Calu3 (cell line): ENCODE results near the gene SND1. TPM values are rescaled to one million over a fixed set of nuclear protein-coding genes. Genes with fewer than 3 reads are reported as not detected.

Experiments used
- BruUV-seq: library from RNA; stranded (reverse); fragments of 400-500 nt; replicated peaks from 2 replicates; lab custom pipeline; 2021; lab: Mats Ljungman, UMichigan
- CTCF ChIA-PET: fragments of 300-600 bp; sonication (Branson Sonifier 250); formaldehyde crosslinking; loops from one replicate; lab custom pipeline; 2022; ENCODE audit warnings: antibody characterized with exemption; lab: Charles Lee
- DNase-seq: peaks from one replicate; pipeline ENCODE4 v3.0.0; 2022
- H3K27ac Mint-ChIP-seq: one replicate; pipeline ENCODE4 v1.8.0; 2022; ENCODE audit warnings: mixed read lengths; ENCODE audit not compliant: unreplicated experiment
- H3K27me3 Mint-ChIP-seq: one replicate; pipeline ENCODE4 v1.8.0; 2022; ENCODE audit warnings: mixed read lengths; ENCODE audit not compliant: unreplicated experiment
- H3K36me3 Mint-ChIP-seq: one replicate; pipeline ENCODE4 v1.8.0; 2022; ENCODE audit warnings: mild to moderate bottlenecking, moderate library complexity, mixed read lengths; ENCODE audit not compliant: insufficient read depth, unreplicated experiment
- H3K4me1 Mint-ChIP-seq: one replicate; pipeline ENCODE4 v1.8.0; 2022; ENCODE audit warnings: mild to moderate bottlenecking, low read depth, mixed read lengths; ENCODE audit not compliant: unreplicated experiment
- H3K4me3 Mint-ChIP-seq: one replicate; pipeline ENCODE4 v1.8.0; 2022; ENCODE audit warnings: mild to moderate bottlenecking, low read depth, moderate library complexity, mixed read lengths; ENCODE audit not compliant: unreplicated experiment
- H3K9me3 Mint-ChIP-seq: one replicate; pipeline ENCODE4 v1.8.0; 2022; ENCODE audit warnings: low read depth, mixed read lengths; ENCODE audit not compliant: unreplicated experiment
- intact Hi-C: fragments of 100-400 bp; cut with micrococcal nuclease; formaldehyde crosslinking; loops from one replicate; pipeline ENCODE4 v1.10.0; 2022; ENCODE audit not compliant: unreplicated experiment
- total RNA-seq: library from RNA; stranded (reverse); gene quantifications from 2 replicates; pipeline ENCODE4 v1.2.3, GENCODE V29; 2022
- TF ChIP-seq, protein P1 (sequence below): fragments of 200-600 bp; IDR thresholded peaks from one replicate; pipeline ENCODE4 v1.8.0; 2022; ENCODE audit warnings: antibody characterized with exemption; ENCODE audit not compliant: unreplicated experiment

Gene SND1
- total RNA-seq, 1 experiment from 2014 or later = 205 TPM

DNA sequence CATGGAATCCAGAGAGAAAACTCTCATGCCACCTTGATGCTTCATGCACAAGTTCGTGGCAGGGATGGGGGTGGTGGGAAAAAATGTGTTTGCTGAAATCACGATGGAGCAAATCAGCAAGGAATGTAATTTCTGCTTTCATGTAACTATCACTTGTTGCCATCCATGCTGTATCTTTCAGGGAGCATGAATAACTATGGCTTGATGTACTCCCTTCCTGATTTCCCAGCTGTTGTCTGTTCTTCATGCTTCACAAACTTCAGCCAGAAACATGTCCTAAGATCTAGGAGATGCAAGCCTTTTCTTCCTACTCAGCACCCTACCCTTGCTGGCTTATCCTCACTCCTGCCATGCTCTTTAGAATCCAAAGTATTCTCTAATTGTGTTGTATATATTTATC is 315.3 kb downstream of the SND1 start:
- TF ChIP-seq, protein P1, sequence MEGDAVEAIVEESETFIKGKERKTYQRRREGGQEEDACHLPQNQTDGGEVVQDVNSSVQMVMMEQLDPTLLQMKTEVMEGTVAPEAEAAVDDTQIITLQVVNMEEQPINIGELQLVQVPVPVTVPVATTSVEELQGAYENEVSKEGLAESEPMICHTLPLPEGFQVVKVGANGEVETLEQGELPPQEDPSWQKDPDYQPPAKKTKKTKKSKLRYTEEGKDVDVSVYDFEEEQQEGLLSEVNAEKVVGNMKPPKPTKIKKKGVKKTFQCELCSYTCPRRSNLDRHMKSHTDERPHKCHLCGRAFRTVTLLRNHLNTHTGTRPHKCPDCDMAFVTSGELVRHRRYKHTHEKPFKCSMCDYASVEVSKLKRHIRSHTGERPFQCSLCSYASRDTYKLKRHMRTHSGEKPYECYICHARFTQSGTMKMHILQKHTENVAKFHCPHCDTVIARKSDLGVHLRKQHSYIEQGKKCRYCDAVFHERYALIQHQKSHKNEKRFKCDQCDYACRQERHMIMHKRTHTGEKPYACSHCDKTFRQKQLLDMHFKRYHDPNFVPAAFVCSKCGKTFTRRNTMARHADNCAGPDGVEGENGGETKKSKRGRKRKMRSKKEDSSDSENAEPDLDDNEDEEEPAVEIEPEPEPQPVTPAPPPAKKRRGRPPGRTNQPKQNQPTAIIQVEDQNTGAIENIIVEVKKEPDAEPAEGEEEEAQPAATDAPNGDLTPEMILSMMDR = no peak
- Mint-ChIP-seq H3K27ac (no peak overlapping the region), H3K36me3 (no peaks in the 10 kb centered on the region), H3K27me3 (no peaks in the 10 kb centered on the region), H3K4me3 (no peak overlapping the region), H3K4me1 (no peaks in the 10 kb centered on the region), H3K9me3 (no peaks in the 10 kb centered on the region)
- intact Hi-C loops = no loop called here
- CTCF ChIA-PET = no interaction called here
- no peak for DNase-seq
- no TSS peak for BruUV-seq

DNA sequence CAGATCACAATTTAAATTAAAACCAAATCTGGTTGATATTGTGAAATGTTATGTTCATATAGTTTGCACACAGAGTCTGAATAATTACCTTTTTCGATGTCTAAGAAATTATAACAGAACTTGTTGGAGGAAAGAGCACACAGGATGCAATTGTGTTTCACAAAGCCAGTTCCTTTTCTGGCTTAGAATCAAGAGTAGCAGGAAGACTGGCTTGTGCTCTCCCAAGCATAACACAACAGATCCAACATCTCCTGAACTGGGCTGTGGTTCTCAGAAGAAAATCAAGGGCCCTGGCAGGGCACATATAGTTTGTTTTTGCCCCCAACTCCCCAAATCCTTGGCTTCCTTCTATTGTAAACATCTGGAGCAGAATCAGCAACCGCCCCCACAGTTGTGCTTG is 316.6 kb downstream of the SND1 start:
- CTCF ChIA-PET = no interaction called here
- Mint-ChIP-seq H3K9me3 (no peaks in the 10 kb centered on the region), H3K4me1 (no peaks in the 10 kb centered on the region), H3K27me3 (no peaks in the 10 kb centered on the region), H3K36me3 (no peaks in the 10 kb centered on the region), H3K4me3 (no peak overlapping the region), H3K27ac (no peak overlapping the region)
- intact Hi-C loops = no loop called here
- DNase-seq = no peak
- TF ChIP-seq, protein P1 = no peak
- no TSS peak for BruUV-seq

DNA sequence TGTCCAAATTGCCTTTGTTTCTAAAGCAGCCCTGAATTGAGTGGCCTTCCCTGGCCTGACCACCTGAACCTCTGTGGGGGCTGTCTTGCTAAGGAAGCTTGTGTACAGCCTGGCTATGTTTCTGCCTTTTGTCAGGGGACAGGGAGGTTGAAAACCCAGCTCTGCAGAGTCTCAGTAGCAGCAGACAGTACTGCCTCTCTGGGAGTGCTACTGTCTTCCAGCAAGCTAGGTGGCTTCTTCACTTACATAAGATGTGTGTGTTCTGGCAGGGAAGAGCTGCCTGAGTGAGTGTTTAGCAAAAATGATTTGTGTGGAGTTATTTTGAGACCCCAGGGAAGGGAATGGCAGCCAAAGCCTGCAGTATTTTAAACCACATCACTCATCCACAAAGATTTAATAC is 321.8 kb downstream of the SND1 start:
- H3K4me1 Mint-ChIP-seq = peaks cover 32% of the 10 kb centered on the region
- BruUV-seq = no TSS peak
- TF ChIP-seq, protein P1 = no peak
- no peak overlapping the region for H3K4me3 Mint-ChIP-seq
- H3K9me3 Mint-ChIP-seq = peaks cover 12% of the 10 kb centered on the region
- H3K36me3 Mint-ChIP-seq = peaks cover 24% of the 10 kb centered on the region
- intact Hi-C loops = no loop called here
- no peak overlapping the region for H3K27ac Mint-ChIP-seq
- CTCF ChIA-PET = no interaction called here
- H3K27me3 Mint-ChIP-seq = no peaks in the 10 kb centered on the region
- DNase-seq = no peak

DNA sequence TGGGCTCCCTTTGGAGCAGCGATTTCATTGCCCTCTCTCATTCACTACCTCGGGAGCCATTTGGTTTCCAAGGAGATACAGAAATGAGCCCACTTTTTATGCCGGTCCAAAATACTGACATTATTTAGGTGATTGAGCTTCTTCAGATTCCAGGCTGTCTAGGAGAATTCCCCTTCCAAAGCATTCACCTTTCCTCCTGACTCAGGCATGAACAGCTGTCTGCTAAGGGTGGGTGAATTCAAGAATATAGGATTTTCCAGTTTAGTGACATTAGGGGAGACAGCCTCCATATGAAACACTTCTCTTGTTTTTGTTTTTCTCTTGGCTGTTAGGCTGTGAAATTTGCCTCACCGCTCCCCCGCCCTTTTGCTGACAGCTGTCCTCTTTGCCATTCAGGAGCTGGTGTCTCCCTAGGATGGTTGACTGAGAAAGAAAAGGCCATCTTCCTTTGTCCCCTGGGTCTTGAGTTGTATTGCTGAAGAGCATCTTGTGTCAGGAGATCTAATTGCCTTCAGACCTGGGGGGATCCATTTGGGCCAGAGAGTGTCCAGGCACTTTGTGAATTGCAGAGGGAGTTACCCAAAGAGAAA is 322.5 kb downstream of the SND1 start:
- intact Hi-C loops = no loop called here

More for the DNA sequence above, 322.5 kb downstream of the SND1 start:
- CTCF ChIA-PET = no interaction called here
- peaks cover 39% of the 10 kb centered on the region for H3K4me1 Mint-ChIP-seq
- no peaks in the 10 kb centered on the region for H3K27me3 Mint-ChIP-seq
- no peak overlapping the region for H3K27ac Mint-ChIP-seq
- H3K9me3 Mint-ChIP-seq = peaks cover 16% of the 10 kb centered on the region
- no peak for DNase-seq
- TF ChIP-seq, protein P1 = no peak
- no peak overlapping the region for H3K4me3 Mint-ChIP-seq
- peaks cover 30% of the 10 kb centered on the region for H3K36me3 Mint-ChIP-seq
- BruUV-seq = no TSS peak
